SK-N-SH treated with all-trans-retinoic acid at 6 μM for 48 hours (cell line): Measurements from ENCODE around the gene XNDC1N.
"Not testable (repeated sequence)": the region's sequence is repeated elsewhere in the genome, so short reads cannot be mapped to it uniquely, and the experiment has no call there.

ENCODE experiments used
- ARNTL ChIP-seq: fragments of 450-650 bp; formaldehyde crosslinking; IDR thresholded peaks from 2 replicates; pipeline ENCODE4 v1.5.0; 2020; ENCODE audit warnings: low read depth, mild to moderate bottlenecking, moderate library complexity, borderline replicate concordance
- CSDC2 ChIP-seq: fragments of 250-450 bp; sonication (Bioruptor Pico); IDR thresholded peaks from 2 replicates; pipeline ENCODE4 v1.5.0; 2020; ENCODE audit warnings: mild to moderate bottlenecking, moderate library complexity
- GLIS3 ChIP-seq: fragments of 250-450 bp; sonication (Bioruptor Pico); IDR thresholded peaks from 2 replicates; pipeline ENCODE4 v1.5.0; 2020; ENCODE audit warnings: mild to moderate bottlenecking, moderate library complexity
- OSR1 ChIP-seq: fragments of 250-450 bp; sonication (Bioruptor Pico); IDR thresholded peaks from 2 replicates; pipeline ENCODE4 v1.8.0; 2022; ENCODE audit warnings: moderate library complexity, mild to moderate bottlenecking, inconsistent platforms
- PPARA ChIP-seq: fragments of 250-450 bp; sonication (Bioruptor Pico); IDR thresholded peaks from 2 replicates; pipeline ENCODE4 v1.5.0; 2020; ENCODE audit warnings: mild to moderate bottlenecking, borderline replicate concordance
- RARB ChIP-seq: fragments of 250-450 bp; sonication (Bioruptor Pico); IDR thresholded peaks from 2 replicates; pipeline ENCODE4 v1.8.0; 2021; ENCODE audit warnings: mild to moderate bottlenecking, moderate library complexity
- TOX ChIP-seq: fragments of 250-450 bp; sonication (Bioruptor Pico); IDR thresholded peaks from 2 replicates; pipeline ENCODE4 v1.8.0; 2021; ENCODE audit warnings: mild to moderate bottlenecking, moderate library complexity, borderline replicate concordance
- ZC3H10 ChIP-seq: fragments of 250-450 bp; sonication (Bioruptor Pico); IDR thresholded peaks from 2 replicates; pipeline ENCODE4 v1.5.1; 2021; ENCODE audit warnings: mild to moderate bottlenecking, moderate library complexity
- ZFP30 ChIP-seq: fragments of 450-650 bp; formaldehyde crosslinking; IDR thresholded peaks from 2 replicates; pipeline ENCODE4 v1.5.0; 2022; ENCODE audit warnings: mild to moderate bottlenecking, moderate library complexity
- ZNF8 ChIP-seq: fragments of 450-650 bp; formaldehyde crosslinking; IDR thresholded peaks from 2 replicates; pipeline ENCODE4 v1.5.0; 2020; ENCODE audit warnings: mild to moderate bottlenecking, moderate library complexity
- TF ChIP-seq, protein P1 (sequence below): fragments of 250-450 bp; sonication (Bioruptor Pico); IDR thresholded peaks from 2 replicates; pipeline ENCODE4 v1.5.1; 2020; ENCODE audit warnings: low read depth, mild to moderate bottlenecking, moderate library complexity
- TF ChIP-seq, protein P2 (sequence below): fragments of 250-450 bp; sonication (Bioruptor Pico); IDR thresholded peaks from 2 replicates; pipeline ENCODE4 v1.8.0; 2021; ENCODE audit warnings: low read depth, mild to moderate bottlenecking, moderate library complexity, borderline replicate concordance
- TF ChIP-seq, protein P3 (sequence below): fragments of 250-450 bp; sonication (Bioruptor Pico); IDR thresholded peaks from 2 replicates; pipeline ENCODE4 v1.8.0; 2020; ENCODE audit warnings: mild to moderate bottlenecking, moderate library complexity, borderline replicate concordance
- TF ChIP-seq, protein P4 (sequence below): fragments of 250-450 bp; sonication (Bioruptor Pico); IDR thresholded peaks from 2 replicates; pipeline ENCODE4 v1.5.0; 2020; ENCODE audit warnings: mild to moderate bottlenecking, moderate library complexity

DNA sequence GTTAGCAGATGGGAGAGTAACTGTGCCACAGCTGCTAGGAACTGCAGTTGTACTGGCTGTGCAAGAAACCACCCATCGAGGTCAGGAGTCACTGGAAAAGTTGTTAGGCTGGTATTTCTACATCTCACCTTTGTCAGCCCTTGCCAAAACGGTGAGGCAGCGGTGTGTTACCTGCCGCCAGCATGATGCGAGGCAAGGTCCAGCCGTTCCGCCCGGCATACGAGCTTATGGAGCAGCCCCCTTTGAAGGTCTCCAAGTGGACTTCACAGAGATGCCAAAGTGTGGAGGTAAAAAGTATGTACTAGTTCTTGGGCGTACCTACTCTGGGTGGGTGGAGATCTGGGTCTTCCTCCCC, 16.4 kb downstream of the XNDC1N start:
- TF ChIP-seq, protein P1, sequence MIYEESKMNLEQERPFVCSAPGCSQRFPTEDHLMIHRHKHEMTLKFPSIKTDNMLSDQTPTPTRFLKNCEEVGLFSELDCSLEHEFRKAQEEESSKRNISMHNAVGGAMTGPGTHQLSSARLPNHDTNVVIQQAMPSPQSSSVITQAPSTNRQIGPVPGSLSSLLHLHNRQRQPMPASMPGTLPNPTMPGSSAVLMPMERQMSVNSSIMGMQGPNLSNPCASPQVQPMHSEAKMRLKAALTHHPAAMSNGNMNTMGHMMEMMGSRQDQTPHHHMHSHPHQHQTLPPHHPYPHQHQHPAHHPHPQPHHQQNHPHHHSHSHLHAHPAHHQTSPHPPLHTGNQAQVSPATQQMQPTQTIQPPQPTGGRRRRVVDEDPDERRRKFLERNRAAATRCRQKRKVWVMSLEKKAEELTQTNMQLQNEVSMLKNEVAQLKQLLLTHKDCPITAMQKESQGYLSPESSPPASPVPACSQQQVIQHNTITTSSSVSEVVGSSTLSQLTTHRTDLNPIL (CRISPR knock-in tag), result not testable (repeated sequence)
- TF ChIP-seq OSR1 (CRISPR knock-in tag); RARB; PPARA (CRISPR knock-in tag); ZFP30 (CRISPR knock-in tag); GLIS3 (CRISPR knock-in tag); ZNF8 (CRISPR knock-in tag); TOX (CRISPR knock-in tag); ARNTL (CRISPR knock-in tag); ZC3H10 (CRISPR knock-in tag); CSDC2 (CRISPR knock-in tag): not testable (repeated sequence)
- TF ChIP-seq, protein P2, sequence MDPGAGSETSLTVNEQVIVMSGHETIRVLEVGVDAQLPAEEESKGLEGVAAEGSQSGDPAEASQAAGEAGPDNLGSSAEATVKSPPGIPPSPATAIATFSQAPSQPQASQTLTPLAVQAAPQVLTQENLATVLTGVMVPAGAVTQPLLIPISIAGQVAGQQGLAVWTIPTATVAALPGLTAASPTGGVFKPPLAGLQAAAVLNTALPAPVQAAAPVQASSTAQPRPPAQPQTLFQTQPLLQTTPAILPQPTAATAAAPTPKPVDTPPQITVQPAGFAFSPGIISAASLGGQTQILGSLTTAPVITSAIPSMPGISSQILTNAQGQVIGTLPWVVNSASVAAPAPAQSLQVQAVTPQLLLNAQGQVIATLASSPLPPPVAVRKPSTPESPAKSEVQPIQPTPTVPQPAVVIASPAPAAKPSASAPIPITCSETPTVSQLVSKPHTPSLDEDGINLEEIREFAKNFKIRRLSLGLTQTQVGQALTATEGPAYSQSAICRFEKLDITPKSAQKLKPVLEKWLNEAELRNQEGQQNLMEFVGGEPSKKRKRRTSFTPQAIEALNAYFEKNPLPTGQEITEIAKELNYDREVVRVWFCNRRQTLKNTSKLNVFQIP (CRISPR knock-in tag), result not testable (repeated sequence)
- TF ChIP-seq, protein P3, sequence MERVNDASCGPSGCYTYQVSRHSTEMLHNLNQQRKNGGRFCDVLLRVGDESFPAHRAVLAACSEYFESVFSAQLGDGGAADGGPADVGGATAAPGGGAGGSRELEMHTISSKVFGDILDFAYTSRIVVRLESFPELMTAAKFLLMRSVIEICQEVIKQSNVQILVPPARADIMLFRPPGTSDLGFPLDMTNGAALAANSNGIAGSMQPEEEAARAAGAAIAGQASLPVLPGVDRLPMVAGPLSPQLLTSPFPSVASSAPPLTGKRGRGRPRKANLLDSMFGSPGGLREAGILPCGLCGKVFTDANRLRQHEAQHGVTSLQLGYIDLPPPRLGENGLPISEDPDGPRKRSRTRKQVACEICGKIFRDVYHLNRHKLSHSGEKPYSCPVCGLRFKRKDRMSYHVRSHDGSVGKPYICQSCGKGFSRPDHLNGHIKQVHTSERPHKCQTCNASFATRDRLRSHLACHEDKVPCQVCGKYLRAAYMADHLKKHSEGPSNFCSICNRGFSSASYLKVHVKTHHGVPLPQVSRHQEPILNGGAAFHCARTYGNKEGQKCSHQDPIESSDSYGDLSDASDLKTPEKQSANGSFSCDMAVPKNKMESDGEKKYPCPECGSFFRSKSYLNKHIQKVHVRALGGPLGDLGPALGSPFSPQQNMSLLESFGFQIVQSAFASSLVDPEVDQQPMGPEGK, result not testable (repeated sequence)
- TF ChIP-seq, protein P4, sequence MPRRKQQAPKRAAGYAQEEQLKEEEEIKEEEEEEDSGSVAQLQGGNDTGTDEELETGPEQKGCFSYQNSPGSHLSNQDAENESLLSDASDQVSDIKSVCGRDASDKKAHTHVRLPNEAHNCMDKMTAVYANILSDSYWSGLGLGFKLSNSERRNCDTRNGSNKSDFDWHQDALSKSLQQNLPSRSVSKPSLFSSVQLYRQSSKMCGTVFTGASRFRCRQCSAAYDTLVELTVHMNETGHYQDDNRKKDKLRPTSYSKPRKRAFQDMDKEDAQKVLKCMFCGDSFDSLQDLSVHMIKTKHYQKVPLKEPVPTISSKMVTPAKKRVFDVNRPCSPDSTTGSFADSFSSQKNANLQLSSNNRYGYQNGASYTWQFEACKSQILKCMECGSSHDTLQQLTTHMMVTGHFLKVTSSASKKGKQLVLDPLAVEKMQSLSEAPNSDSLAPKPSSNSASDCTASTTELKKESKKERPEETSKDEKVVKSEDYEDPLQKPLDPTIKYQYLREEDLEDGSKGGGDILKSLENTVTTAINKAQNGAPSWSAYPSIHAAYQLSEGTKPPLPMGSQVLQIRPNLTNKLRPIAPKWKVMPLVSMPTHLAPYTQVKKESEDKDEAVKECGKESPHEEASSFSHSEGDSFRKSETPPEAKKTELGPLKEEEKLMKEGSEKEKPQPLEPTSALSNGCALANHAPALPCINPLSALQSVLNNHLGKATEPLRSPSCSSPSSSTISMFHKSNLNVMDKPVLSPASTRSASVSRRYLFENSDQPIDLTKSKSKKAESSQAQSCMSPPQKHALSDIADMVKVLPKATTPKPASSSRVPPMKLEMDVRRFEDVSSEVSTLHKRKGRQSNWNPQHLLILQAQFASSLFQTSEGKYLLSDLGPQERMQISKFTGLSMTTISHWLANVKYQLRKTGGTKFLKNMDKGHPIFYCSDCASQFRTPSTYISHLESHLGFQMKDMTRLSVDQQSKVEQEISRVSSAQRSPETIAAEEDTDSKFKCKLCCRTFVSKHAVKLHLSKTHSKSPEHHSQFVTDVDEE (CRISPR knock-in tag), result not testable (repeated sequence)
